GM19438 (cell line): ENCODE data around the gene HINT1.
"Not testable (repeated sequence)": the region's sequence is repeated elsewhere in the genome, so short reads cannot be mapped to it uniquely, and the experiment has no call there.

Experiments
- ATAC-seq: cut with Tn5 transposase; IDR thresholded peaks from one replicate; pipeline ENCODE4 v1.9.1; 2021; ENCODE audit warnings: low read depth; ENCODE audit not compliant: unreplicated experiment

The HINT1 gene

DNA sequence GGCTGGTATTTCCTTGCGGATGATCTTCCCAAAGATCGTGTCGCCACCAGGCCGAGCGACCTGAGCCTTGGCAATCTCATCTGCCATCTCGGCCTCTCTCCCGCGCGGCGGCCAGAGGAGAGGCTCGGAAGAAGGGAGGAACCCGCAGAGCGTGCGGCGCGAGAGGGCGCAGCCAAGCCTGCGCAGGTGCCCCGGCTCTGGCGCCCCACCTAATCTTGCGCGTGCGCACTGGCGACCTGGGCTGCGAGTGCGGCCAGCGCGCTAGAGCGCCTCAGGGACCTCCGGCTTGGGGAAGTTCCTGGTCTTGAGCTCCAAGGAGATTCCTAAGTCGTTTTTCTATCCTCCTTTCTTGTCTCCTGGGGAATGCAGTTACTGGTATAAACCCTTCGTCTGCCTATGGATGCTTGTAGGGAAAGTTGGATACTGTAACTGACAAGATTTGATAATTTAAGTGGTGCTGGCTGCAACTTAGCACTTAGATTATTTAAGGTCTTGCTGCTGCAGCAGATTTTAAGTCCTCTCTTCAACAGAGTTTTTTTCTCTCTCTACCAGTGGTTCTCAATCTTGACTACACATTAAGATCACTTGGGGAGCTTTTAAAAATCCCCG lies at the start of gene HINT1:
HINT1 (minus strand) TSS at position 138 of the 609 bp plus-strand sequence; CDS start at position 87, 51 bp downstream.
- ATAC-seq = peak; percentile 81

DNA sequence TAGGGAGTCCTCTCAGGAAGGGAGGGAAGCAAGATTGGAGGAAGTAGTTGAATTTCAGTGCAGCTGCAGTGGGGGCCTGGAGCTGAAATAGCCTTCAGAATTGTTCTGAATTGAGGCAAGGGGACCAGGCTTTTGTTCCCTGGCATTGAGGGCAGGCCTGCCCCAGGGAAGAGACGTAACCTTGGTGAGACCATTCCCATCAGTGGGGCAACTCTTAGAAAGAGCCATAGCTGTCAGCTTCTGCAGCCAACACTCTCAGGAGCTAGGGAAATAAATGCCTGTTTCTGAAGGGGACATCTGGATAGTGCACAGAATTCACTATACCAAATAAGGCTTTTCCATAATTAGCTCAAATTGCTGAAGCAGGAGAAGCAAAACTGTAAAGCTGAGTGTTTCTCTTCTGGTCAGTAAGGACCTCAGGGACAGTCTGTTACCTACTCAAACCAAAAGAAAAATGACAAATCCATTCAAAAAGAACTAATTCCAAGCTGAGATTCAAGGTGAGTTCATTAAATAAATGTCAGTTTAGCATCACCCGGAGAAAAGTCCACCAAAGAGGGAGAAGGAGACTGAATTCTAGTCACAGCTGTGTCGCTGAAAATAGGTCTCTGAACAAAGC lies 49.7 kb upstream of the HINT1 start:
- no peak for ATAC-seq

DNA sequence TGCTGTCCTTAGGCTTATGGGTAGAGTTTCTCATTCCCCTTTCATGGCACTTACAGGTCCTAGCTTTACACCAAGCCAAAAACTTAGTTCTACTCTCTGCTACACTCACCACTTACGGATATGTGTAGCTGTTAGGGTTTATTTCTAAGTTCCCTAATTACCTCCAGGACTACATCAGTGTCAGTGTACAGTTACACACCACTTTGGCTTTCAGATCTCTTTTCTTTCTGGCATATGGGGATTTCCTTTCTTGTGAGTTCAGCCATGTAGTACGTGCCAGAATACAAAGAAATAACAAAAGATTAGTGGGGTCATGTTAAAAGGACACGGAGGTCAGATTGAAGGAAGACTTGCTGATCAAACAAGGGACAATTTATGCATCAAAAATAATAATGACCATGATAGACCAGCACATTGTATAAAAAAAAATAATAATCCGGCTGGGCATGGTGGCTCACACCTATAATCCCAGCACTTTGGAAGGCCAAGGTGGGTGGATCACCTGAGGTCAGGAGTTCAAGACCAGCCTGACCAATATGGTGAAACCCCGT lies 47.5 kb upstream of the HINT1 start:
- no peak for ATAC-seq

DNA sequence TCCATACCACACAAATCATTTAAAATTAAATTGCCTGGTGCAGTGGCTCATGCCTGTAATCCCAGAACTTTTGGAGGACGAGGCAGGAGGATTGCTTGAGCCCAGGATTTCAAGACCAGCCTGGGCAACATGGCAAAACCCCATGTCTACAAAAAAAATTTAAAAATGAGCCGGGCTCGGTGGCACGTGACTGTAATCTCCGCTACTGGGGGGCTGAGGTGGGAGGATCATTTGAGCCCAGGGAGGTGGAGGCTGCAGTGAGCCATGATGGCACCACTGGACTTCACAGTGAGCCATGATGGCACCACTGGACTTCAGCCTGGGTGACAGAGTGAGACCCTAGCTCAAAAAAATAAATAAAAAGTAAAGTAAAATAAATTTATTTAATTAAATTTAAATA lies 46.6 kb upstream of the HINT1 start:
- no peak for ATAC-seq

DNA sequence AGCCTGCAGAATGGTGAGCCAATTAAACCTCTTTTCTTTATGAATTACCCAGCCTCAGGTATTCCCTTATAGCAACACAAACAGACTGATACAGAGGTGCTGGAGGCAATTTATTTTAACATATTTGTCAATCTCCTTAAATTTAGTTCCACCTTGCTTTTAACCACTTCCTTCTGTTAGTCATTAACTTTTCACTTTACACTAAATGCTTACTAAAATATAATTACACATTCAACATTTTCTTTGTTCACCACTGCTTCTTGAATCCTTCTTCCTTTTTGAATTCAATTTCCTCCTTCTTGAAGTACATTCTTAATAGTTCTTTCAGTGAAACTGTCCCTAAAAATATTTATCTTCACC lies 45.1 kb upstream of the HINT1 start:
- peak; percentile 1 for ATAC-seq

DNA sequence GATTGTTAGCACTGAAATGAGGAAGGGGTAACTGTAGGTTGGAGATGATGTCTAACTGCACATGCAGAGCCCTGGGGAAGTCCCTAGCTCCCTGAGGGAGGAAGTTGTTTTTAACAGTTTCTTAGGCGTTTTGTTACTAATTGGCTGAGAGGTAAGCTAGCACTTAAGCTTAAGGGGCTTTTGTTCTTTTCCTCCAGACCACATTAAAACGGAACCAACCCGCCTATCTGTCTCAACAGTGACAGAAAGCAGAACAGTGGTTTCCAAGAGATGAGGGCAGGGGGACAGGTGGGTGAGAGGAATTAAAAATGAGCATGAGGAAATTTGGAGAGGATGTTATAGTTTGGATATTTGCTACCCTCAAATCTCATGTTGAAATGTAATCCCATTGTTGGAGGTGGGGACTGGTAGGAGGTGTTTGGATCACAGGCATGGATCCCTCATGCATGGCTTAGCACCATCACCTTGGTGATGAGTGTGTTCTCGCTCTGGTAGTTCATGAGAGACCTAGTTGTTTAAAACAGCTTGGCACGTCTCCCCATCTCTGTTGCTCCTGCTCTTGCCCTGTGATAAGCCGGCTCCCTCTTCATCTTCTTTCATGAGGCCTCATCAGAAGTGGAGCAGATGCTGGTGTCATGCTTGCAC lies 44.6 kb upstream of the HINT1 start:
- ATAC-seq = peak; percentile 82

DNA sequence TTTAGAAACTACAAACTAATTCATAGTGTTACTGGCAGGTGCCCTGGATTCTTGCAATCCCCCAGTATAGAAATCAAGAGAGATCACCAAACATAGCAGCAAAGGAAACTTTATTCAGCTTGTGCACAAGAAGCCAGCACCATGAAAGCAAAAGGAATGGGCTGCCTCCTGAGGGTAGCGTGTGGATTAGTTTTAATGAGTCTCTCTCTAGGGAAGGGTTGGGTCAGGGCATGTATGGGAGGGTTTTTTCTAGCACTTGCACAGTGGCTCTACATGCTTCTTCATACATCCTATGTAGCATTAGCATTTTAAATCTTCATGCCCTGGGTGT lies 44.1 kb upstream of the HINT1 start:
- ATAC-seq = no peak

DNA sequence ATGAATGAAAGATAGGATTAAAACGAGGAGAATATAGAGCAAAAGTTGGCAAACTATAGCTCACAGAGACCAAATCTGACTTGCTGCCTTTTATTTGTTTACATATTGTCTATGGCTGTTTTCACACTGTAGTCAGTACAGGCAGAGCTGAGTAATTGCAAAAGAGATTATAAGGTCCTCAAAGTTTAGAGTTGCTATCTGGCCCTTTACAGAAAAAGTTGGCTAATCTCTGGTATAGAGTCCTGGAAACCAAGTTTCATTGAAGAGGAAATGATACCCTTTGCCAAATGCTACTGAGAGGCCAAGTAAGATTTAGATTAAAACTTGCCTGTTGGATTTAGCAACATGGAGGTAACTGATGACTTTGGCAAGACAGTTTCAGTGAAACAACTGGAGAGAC lies 41.7 kb upstream of the HINT1 start:
- no peak for ATAC-seq

DNA sequence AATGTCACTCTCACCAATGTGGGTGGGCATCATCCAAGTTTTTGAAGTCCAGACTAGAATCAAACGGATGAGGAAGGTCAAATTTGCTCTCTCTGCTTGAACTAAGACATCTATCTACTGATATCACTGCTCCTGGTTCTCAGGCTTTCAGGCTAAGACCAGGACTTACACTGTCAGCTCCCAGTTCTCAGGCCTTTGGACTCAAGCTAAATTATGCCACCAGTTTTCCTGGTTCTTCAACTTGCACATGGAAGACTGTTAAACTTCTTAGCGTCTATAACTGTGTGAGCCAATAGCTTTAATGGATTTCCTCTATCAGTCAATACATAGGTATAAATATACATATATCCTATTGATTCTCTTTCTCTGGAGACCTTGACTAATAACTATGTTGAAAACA lies 41.0 kb upstream of the HINT1 start:
- no peak for ATAC-seq

DNA sequence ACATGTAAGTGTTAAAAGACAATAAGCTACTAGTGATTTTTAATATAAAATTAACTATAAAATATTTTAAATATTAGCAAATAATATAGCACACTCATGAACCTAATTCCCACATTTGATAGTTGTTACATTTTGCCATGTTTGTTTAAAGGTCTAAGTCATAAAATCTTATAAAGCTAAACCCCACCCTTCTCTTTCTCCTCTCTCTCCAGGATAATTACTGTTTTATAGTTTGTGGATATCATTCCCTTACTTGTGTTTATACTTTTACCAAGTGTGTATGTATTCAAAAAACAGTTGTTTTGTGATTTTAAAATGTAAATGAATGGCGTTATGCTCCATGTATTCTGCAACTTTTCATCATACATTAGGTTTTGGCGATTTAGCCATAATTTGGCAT lies 39.9 kb upstream of the HINT1 start:
- ATAC-seq = no peak

DNA sequence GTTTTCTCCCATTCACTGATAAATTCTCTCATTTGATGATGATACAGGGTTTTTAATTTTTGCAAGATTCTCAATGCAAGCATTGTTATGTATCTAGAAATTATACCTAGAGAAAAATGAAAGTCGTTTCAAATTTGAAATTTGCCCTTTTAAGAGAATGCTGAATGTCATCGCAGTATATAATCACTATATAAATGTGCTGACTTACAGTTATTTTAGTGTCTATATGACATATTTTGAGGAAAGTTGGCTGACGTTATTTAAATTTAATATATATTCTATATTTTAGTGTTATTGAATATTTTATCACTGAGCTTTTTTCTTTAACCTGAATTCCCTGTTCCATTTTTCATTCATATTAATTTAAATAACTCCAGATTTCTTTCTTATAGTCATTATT lies 35.5 kb upstream of the HINT1 start:
- no peak for ATAC-seq

DNA sequence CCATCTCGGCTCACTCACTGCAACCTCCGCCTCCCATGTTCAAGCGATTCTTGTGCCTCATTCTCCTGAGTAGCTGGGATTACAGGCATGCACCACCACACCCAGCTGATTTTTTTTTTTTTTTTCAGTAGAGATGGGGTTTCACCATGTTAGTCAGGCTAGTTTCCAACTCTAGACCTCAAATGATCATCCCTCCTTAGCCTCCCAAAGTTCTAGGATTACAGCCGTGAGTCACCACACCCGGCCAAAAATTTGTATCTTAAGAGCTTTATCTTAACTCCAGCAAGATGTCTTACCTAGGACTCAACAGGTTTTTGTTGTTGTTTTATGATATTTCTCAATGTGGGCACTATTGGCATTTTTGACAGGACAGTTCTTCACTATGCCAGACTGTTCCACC lies 33.6 kb upstream of the HINT1 start:
- no peak for ATAC-seq

DNA sequence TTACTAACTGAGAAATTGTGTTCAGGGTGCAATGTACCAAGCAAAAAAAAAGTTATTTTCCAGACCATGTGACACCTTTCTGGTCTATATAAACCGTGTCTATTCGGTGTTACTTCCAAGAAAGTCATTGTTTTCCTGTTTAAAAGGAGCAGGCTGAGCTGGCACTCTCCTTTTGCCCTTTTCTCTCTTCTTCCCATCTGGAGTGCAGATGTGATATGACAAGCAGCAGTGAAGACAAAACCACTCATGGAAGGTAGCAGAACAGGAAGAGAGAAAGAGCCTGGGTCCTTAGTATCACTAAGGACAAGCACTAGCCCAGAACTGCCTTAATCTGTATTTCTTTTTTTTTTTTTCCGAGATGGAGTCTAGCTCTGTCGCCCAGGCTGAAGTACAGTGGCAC lies 31.3 kb upstream of the HINT1 start:
- ATAC-seq = no peak

DNA sequence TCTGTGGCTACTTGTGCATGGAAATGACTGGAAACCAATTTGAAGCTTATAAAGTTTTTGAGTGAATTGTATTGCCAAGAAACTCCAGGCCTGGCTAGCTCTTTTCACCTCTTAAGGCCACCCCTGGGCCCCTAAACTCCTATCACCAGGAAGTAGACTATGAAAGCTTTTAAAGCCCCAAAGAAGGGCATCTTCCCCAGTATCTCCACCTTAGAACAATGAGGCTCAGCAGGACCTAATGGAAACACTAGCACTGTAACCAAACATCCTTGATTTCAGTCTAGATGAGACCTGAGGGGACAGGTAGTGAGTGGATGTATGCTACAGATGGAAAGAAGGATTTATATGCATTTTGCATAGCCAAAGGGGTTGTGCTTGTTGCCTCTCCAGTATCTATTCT lies 30.6 kb upstream of the HINT1 start:
- ATAC-seq = no peak

DNA sequence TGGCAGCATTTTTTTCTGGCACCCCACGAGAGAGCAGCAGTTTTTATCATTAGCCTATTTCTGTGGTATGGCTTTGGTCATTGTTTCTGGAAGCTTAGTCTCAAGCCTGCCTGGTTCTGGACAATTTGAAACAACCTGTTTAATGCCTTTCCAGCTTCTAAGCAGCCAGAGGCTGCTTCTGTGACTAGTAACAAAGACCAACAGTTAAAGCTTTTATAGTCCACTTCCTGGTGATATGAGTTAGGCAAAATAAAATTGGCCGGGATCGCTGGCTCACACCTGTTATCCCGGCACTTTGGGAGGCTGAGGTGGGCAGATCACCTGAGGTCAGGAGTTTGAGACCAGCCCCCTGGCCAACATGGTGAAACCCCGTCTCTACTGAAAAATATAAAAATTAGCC lies 29.7 kb upstream of the HINT1 start:
- ATAC-seq = no peak

DNA sequence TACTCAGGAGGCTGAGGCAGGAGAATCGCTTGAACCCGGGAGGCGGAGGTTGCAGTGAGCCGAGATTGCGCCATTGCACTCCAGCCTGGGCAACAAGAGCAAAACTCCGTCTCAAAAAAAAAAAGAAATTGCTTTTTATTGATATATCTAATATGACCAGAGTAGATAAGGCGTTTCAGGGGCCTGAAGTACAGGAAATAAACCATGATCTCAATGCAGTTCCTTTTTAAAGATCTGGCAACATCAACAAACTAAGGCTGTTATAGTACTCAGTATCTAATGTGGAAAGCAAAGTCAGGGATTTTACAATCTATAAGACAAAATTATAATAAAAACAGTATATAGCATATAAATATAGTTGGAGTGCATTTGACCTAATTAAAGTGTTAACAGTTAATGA lies 28.8 kb upstream of the HINT1 start:
- ATAC-seq = not testable (repeated sequence)

DNA sequence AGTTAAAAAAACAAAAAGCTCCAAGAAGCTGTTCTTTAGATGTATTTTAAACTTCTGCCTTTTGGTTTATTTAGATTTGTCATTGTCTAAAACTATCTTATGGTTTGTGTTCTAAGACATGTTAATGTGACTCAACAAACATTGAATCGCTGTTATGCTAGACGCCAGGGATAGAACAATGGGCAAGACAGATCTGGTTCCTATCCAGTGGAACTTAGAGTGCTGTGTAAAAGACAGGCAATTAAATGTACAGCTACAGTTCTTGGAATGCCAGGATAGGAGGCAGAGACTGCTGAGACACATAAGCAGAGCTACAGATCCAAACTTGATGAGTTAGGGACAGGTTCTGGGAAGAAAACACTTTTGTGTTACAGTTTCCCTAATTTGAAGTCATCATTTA lies 28.1 kb upstream of the HINT1 start:
- ATAC-seq = no peak

DNA sequence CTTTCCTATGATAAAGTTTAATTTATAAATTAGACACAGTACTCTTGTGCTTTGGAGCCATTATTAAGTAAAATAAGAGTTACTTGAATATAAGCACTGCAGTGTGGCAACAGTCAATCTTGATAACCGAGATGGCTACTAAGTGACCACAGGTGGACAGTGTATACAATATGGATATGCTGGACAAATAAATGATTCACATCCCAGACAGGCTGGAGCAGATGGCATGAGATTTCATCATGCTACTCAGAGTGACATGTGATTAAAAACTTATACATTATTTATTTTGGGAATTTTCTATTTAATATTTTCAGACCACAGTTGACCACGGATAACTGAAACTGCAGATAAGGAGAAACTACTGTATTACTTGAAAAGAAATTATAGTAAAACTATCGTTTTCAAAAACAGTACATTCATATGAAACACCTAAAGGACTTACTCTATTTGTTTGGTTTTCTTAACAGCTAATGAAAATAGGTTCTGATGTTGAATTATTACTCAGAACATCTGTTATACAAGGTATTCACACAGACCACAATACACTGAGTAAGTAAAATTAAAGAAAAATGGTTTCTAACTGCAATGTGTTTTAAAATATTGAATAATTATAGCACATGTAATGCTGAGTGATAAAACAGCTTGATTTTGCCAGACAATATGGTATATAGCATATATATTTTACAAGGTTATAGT lies 21.7 kb upstream of the HINT1 start:
- ATAC-seq = no peak

DNA sequence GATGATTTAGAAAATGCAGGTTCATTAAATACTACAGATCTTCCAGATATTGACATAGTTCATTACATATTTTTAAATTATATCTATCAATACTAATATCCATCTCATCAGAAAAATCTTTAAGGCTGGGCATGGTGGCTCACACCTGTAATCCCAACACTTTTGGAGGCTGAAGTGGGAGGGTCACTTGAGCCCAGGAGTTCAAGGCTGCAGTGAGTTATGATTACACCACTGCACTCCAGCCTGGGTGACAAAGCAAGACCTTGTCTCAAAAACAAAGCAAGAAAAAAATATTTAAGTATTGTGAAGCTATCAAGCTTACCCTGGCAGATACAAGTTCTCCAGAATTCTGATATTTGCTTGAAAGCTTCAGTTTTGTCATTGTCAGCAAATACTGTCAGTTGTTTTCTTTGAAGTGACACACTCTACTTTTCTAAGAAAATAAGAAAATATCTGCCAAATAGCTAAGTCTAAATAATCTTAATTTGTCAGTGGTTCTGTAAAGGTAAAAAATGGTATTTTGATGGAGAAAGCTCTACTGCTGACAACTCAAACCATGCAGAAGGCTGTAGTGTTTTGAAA lies 20.6 kb upstream of the HINT1 start:
- ATAC-seq = no peak

DNA sequence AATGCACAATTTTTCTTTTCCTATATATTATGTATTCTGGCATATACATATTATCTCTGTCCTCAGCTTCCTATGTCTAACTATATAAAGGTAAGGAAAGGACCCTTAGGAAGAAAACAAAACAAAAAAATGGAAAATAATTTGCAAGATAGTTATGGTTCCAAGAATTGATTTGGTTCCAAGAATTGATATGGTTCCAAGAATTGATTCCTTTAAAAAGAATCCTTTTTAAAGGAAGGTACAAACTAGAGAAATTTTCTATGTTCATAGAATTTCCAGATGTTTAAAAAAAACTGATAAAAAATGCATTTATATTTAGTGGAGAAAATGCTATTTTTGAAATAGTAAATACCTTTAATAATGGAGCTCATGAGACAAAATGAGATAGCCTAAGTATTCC lies 17.8 kb upstream of the HINT1 start:
- ATAC-seq = no peak

DNA sequence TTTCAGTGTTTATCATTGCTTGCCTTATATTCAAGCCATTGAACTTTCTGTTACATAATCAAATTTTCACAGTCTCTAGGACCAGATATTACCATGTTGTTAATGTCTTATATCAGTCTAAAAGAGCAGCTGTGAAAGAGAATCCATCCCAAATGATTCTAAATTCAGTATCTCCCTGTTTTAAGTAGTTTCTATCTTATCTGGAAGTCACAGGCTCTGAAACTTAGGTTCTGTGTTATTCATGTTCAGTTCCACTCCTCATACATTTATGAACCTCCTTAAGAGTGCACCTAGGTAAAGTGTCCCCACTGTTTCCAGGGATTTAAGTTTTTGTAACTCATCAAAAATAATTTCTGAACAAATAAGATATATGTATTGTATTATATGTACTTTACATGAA lies 15.4 kb upstream of the HINT1 start:
- ATAC-seq = no peak
